SK-N-SH (cell line): ENCODE measurements around the gene SCD5.

Experiments used
- CTCF ChIP-seq: fragments of 200-600 bp; sonication (generic); IDR thresholded peaks from 2 replicates; pipeline ENCODE4 v1.6.1; 2017; ENCODE audit warnings: antibody characterized with exemption, mild to moderate bottlenecking, moderate library complexity
- EP300 ChIP-seq, 2 experiments: IDR thresholded peaks; 2 replicates each; pipeline versions ENCODE4 v1.4.0 to v1.6.1; 2012; ENCODE audit warnings: borderline replicate concordance in 1 of 2, low read depth in 1 of 2, low read length in 1 of 2
- EZH2phosphoT487 ChIP-seq: fragments of 200-600 bp; sonication (generic); IDR thresholded peaks from 2 replicates; pipeline ENCODE4 v1.6.1; 2017; ENCODE audit warnings: low read depth, mixed run types, mild to moderate bottlenecking, antibody characterized with exemption, moderate library complexity, borderline replicate concordance
- FOXJ3 ChIP-seq: sonication (generic); formaldehyde crosslinking; IDR thresholded peaks from 2 replicates; pipeline ENCODE4 v1.5.1; 2020; ENCODE audit warnings: mild to moderate bottlenecking, missing genetic modification reagents
- GABPA ChIP-seq: IDR thresholded peaks from 2 replicates; pipeline ENCODE4 v1.4.0; 2012; ENCODE audit warnings: low read depth, mild to moderate bottlenecking
- IRF3 ChIP-seq: fragments of 150-350 bp; IDR thresholded peaks from 2 replicates; pipeline ENCODE4 v1.6.1; 2016; ENCODE audit warnings: mild to moderate bottlenecking, low read depth, low read length
- MAX ChIP-seq: IDR thresholded peaks from 2 replicates; pipeline ENCODE4 v1.4.0; 2012; ENCODE audit warnings: low read depth
- POLR2AphosphoS5 ChIP-seq: IDR thresholded peaks from 2 replicates; pipeline ENCODE4 v1.6.1; 2012; ENCODE audit warnings: low read depth, low read length
- RCOR1 ChIP-seq: fragments of 150-350 bp; IDR thresholded peaks from 2 replicates; pipeline ENCODE4 v1.6.1; 2017; ENCODE audit warnings: antibody characterized with exemption, low read length
- SMC3 ChIP-seq: IDR thresholded peaks from 2 replicates; pipeline ENCODE4 v1.6.1; 2012; ENCODE audit warnings: low read depth, low read length, improper control_type of control experiment
- TAF1 ChIP-seq: IDR thresholded peaks from 2 replicates; pipeline ENCODE4 v1.6.1; 2012; ENCODE audit warnings: low read depth, mild to moderate bottlenecking, low read length, moderate library complexity, borderline replicate concordance
- TCF12 ChIP-seq: IDR thresholded peaks from 2 replicates; pipeline ENCODE4 v1.4.0; 2012
- TF ChIP-seq, protein P1 (sequence below): fragments of 150-350 bp; IDR thresholded peaks from 2 replicates; pipeline ENCODE4 v1.6.1; 2017; ENCODE audit warnings: antibody characterized with exemption, low read length, low read depth, borderline replicate concordance
- TF ChIP-seq, protein P2 (sequence below): IDR thresholded peaks from 2 replicates; pipeline ENCODE4 v1.6.1; 2012; ENCODE audit warnings: mild to moderate bottlenecking, low read depth, low read length, moderate library complexity

DNA sequence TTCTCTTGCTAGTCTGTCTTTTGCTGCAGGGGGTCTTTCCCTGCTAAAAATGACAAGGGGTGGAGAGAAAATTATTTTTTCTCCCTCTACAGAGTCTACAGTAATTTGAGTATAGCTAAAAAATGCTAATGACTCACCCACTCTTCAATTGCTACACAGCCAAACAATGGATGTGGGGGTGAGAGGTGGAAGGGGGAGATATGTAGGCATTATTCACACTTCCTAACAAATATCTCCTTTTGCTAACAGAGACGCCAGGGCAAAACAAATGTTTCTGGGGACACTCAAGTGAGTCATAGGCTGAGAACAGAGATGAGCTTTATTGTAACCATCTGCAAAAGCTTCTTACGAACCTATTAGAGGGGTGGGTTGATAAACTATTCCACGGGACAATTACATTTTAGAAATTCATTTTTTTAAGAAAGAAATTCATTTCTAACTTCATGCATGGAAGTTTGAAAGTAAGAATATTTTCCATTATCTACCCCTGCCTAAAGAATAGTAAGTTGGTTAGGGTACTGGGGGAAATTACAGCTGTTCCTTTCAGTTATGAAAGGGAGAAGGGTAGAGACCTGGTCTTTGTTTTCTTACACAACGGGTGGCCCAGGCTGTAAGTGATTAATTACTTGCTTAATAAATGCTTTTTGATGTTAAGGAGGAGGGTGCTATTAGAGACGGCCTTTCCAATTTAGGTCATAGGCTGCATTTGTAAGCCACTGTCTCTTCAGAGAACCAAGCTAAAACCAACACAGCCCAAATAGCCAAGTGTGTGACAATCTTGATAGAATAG, 12.8 kb downstream of the SCD5 start:
- no peak for TF ChIP-seq SMC3
- no peak for TF ChIP-seq FOXJ3 (CRISPR knock-in tag)
- TF ChIP-seq RCOR1 = no peak
- TF ChIP-seq CTCF = no peak
- TF ChIP-seq IRF3 = no peak
- TF ChIP-seq TCF12 = peak; percentile 96
- TF ChIP-seq, protein P1, sequence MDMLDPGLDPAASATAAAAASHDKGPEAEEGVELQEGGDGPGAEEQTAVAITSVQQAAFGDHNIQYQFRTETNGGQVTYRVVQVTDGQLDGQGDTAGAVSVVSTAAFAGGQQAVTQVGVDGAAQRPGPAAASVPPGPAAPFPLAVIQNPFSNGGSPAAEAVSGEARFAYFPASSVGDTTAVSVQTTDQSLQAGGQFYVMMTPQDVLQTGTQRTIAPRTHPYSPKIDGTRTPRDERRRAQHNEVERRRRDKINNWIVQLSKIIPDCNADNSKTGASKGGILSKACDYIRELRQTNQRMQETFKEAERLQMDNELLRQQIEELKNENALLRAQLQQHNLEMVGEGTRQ = no peak
- peak in 1 of 2 experiments; percentile 83; a peak in 2 of 4 replicates for TF ChIP-seq EP300 (IDR thresholded peaks at IDR 0.05; ENCODE audit: borderline replicate concordance in 1 of 2, low read depth in 1 of 2, low read length in 1 of 2)
- no peak for TF ChIP-seq GABPA
- no peak for TF ChIP-seq EZH2phosphoT487
- no peak for TF ChIP-seq TAF1
- peak; percentile 44; the same call in 1 of the 2 replicates for TF ChIP-seq MAX
- peak; percentile 43; the same call in 1 of the 2 replicates for TF ChIP-seq POLR2AphosphoS5
- TF ChIP-seq, protein P2, sequence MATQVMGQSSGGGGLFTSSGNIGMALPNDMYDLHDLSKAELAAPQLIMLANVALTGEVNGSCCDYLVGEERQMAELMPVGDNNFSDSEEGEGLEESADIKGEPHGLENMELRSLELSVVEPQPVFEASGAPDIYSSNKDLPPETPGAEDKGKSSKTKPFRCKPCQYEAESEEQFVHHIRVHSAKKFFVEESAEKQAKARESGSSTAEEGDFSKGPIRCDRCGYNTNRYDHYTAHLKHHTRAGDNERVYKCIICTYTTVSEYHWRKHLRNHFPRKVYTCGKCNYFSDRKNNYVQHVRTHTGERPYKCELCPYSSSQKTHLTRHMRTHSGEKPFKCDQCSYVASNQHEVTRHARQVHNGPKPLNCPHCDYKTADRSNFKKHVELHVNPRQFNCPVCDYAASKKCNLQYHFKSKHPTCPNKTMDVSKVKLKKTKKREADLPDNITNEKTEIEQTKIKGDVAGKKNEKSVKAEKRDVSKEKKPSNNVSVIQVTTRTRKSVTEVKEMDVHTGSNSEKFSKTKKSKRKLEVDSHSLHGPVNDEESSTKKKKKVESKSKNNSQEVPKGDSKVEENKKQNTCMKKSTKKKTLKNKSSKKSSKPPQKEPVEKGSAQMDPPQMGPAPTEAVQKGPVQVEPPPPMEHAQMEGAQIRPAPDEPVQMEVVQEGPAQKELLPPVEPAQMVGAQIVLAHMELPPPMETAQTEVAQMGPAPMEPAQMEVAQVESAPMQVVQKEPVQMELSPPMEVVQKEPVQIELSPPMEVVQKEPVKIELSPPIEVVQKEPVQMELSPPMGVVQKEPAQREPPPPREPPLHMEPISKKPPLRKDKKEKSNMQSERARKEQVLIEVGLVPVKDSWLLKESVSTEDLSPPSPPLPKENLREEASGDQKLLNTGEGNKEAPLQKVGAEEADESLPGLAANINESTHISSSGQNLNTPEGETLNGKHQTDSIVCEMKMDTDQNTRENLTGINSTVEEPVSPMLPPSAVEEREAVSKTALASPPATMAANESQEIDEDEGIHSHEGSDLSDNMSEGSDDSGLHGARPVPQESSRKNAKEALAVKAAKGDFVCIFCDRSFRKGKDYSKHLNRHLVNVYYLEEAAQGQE = no peak
